Heart left ventricle (tissue), 13 donors: ENCODE measurements around the gene PARM1.

Experiments used
- CTCF ChIP-seq, 12 donors: fragments of 200-600 bp; sonication (generic) in 4 of 12; IDR thresholded peaks; one replicate each; pipeline versions ENCODE4 v1.5.0 to v1.8.0; 2018 to 2022; ENCODE audit warnings: antibody characterized with exemption in 12 of 12, mild to moderate bottlenecking in 5 of 12
- POLR2A ChIP-seq, 2 donors: fragments of 450-650 bp; IDR thresholded peaks; one replicate each; pipeline ENCODE4 v1.6.1; 2017; ENCODE audit warnings: antibody characterized with exemption in 2 of 2, mild to moderate bottlenecking in 2 of 2, moderate library complexity in 2 of 2
- donor health status: ischemic (EF 13 %, LVEDD 7.1; RV severe dilation, severe dysfunction).
- donor health status: DM: no; HTN: yes; CAD: no.
- donor health status: DM: no; HTN: no; CAD: no.
- donor health status: ischemic (EF 25% LVEDD 6.9; RV normal size, moderate dysfunction).
- donor health status: ischemic (EF 25% LVEDD 5.7; RV mildly dilated, moderate dysfunction).
- donor health status: ischemic (EF 35%, LVEDD 5.7; RV mildly dilated, moderate dysfunction).
- donor health status: nonischemic (EF 11% LVEDD 7.7; RV severe dilation, severe dysfunction).
- donor health status: DM: yes; HTN: yes; CAD: no.
- donor health status: PGD.
- donor health status: ischemic (EF 29% LVEDD 5.4; RV normal size, mild dysfunction).
- donor health status: nonischemic (EF 23%, LVEDD 6.1; RV moderate dilation, normal function).

- no peak for TF ChIP-seq CTCF (IDR thresholded peaks at IDR 0.05)
- no peak for TF ChIP-seq POLR2A (IDR thresholded peaks at IDR 0.05)
Measured at GRCh38 chr4:75003979-75004378, 71.1 kb downstream of the PARM1 start.
